NCI-H2227 (cell line): ENCODE measurements around the gene WFIKKN1.

Experiments used
- DNase-seq: peaks from one replicate; lab custom pipeline; 2025; ENCODE audit not compliant: unreplicated experiment; lab: John Stamatoyannopoulos, UW

WFIKKN1 gene

DNA sequence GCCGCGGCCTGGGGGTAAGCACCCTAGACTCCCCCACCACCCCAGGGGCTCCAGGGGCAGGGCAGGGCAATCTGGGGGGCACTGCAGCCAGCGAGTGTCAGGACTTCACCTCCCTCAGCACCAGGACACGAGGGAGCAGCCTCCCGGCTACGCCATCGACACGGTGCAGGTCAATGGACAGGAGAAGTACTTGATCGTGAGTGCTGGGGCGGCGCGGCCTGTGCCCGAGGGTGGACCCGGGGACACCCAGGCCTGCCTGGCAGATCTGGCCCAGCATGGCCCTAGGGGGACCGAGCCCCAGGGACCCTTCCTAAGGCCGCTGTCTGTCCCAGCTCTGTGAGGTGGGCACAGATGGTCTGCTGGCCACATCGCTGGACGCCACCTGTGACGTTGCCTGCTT lies 41.6 kb downstream of the WFIKKN1 start:
- DNase-seq: no peak

DNA sequence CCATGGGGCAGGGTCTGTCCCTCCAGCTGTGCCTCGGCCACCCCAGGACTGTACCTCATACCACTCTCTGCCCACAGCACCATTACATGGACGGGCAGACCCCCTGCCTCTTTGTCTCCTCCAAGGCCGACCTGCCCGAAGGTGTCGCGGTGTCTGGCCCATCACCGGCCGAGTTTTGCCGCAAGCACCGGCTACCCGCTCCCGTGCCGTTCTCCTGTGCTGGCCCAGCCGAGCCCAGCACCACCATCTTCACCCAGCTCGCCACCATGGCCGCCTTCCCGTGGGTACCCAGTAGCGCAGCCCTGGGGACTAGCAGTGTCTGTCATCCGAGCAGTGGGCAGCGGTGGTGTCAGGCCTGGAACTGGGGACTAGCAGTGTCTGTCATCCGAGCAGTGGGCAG lies 42.1 kb downstream of the WFIKKN1 start:
- no peak for DNase-seq

DNA sequence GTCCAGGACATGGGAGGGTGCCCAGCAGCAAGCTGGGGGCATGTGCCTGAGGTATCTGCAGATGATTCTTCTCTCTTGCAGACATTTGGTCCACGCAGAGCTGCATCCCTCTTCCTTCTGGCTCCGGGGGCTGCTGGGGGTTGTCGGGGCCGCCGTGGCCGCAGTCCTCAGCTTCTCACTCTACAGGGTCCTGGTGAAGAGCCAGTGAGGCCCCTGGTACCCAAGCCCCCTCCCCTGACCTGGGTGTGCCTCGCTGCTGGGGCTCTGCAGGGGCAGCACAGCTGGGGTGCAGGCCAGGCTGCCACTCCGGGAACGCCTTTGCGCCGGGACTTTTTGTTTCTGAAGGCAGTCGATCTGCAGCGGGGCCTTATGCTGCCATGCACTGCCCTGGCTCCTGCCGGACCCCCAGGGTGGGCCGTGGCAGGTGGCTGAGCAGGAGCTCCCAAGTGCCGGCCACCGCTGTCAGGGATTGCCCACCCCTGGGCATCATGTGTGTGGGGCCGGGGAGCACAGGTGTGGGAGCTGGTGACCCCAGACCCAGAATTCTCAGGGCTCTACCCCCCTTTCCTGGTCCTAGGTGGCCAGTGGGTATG lies 42.7 kb downstream of the WFIKKN1 start:
- DNase-seq: no peak

DNA sequence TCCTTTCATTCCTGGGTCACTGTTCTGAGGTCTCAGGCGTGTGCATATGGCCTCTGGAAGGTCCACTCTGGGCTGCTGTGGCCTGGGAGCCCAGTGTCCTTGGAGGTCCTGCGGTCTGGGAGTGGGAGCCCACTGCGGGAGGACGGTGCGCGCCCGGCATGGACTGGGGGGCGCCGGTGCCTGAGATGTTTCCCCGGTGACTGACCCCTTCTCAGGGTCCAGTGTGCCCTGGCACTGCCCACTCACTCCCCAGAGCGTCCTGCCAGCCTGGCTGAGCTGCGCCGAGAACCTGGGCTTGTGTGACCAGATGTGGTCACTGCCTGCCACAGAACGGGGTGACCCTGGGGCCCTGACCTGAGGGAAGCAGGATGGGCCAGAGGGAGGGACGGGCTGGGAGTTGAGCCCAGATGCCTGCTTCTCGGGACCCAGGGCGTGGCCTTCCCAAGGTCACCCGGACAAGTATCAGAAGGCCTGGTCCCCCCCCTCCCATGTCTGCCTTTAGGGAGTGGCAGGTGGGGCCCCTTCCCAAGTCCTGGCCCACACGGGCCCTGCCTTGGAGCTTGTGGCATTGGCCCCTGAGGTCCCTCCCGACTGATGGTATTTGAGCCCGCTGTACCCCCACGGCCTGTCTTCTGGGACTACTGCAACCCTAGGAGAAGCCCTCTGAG lies 43.6 kb downstream of the WFIKKN1 start:
- DNase-seq: no peak

DNA sequence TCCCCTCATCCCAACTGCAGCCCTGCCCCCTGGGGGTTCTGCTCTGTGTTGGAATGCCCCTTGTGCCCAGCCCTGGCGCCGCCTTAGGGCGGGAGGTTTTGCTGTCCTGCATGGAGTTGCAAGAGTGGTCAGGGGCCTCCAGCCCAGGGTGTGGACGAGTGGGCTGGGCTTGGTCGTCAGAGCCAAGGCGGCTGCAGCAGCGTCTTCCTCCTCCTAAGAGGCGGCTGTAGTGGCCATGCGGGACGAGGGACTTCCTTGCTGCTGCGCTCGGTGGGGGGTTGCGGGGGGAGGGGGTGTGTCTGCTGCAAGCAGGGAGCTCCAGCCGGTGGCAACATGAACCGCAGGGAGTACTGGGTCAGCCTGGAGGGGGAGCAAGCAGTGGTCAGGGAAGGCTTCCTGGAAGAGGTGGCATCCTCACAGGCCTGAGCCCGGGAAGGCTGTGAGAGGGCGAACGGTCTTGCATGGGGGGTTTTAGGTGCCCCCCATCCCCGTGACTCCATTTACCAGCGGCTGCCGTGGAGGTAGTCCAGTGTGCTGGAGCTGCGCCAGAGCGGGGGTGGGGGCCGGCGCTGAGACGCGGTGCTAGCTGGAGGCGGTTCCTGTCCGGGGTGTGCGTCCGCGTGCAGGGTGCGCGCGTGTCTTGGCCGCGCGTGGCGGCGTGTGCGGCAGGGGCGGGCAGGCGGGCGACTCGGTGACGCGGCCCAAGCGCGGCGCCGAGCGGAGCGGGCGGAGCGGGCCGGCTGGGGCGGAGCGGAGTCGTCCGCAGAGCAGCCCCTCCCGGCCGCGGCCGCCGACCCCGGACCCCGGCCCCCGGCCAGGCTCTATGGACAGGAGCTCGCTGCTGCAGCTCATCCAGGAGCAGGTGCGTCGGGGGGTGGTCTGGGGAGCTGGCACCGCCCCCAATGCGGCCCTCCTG lies 44.4 kb downstream of the WFIKKN1 start, which contains the start of gene RHBDL1:
Gene RHBDL1, plus strand, starts transcription at position 704 of the 916 bp plus-strand sequence. Its CDS starts 120 bp downstream, at position 824.
- DNase-seq: peak; percentile 47

DNA sequence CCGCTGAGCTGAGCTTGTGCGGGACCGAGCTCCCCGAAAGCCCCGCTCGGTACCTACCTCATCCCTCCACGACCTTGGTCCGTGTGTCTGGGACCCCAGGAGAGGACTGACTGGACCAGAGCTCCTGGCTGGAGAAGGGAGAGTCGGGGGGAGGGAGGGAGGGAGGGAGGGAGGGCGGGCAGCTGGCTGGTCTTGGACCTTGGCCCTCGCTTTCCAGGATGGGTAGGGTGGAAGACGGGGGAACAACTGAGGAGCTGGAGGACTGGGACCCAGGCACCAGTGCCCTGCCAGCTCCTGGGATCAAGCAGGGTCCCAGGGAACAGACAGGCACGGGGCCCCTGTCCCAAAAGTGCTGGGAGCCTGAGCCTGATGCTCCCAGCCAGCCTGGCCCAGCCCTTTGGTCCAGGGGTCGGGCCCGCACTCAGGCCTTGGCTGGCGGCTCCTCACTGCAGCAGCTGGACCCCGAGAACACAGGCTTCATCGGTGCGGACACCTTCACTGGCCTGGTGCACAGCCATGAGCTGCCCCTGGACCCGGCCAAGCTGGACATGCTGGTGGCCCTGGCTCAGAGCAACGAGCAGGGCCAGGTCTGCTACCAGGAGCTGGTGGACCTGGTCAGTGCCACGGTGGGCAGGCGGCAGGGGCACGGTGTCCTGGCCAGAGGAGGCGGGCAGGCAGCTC lies 45.2 kb downstream of the WFIKKN1 start:
- no peak for DNase-seq

DNA sequence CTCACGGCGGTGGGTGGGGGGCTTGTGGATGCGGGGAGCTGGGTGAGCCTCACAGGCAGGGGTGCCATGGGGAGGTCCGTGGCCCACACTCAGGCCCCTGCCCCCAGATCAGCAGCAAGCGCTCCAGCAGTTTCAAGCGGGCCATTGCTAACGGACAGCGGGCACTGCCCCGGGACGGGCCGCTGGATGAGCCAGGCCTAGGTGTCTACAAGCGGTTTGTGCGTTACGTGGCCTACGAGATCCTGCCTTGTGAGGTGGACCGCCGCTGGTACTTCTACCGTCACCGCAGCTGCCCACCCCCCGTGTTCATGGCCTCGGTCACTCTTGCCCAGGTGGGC lies 45.7 kb downstream of the WFIKKN1 start:
- DNase-seq: no peak

DNA sequence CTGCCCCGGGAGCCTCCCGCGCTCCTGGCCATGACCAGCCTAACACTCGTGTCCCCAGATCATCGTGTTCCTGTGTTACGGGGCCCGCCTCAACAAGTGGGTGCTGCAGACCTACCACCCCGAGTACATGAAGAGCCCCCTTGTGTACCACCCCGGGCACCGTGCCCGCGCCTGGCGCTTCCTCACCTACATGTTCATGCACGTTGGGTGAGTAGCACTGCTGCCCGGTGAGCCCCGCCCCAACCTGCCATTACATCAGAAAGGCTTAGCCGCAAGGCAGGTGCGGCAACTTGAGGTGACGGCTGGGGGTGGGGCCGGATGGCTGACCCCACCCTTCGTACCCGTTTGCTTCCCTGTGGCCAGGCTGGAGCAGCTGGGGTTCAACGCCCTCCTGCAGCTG lies 46.1 kb downstream of the WFIKKN1 start:
- no peak for DNase-seq

DNA sequence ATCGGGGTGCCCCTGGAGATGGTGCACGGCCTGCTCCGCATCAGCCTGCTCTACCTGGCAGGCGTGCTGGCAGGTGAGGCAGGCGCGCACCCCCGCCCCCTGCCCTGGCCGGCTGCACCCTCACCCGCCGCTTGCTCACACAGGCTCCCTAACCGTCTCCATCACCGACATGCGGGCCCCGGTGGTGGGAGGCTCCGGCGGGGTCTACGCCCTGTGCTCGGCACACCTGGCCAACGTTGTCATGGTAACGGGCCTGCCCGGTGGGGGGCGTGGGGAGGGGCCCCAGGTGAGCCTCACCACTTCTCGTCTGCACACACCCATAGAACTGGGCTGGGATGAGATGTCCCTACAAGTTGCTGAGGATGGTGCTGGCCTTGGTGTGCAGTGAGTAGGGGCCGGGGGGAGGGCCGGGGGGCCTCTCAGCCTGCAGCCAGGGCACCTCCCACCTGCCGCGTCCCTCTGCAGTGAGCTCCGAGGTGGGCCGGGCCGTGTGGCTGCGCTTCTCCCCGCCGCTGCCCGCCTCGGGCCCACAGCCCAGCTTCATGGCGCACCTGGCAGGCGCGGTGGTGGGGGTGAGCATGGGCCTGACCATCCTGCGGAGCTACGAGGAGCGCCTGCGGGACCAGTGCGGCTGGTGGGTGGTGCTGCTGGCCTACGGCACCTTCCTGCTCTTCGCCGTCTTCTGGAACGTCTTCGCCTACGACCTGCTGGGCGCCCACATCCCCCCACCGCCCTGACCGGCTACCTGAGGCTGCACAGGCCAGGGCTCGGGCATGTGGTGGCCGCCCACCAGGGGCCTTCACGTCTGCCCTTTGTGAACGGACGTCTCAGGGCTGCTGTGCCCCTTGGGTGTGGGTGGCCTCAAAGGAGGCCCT lies 46.8 kb downstream of the WFIKKN1 start:
- DNase-seq: peak; percentile 34

DNA sequence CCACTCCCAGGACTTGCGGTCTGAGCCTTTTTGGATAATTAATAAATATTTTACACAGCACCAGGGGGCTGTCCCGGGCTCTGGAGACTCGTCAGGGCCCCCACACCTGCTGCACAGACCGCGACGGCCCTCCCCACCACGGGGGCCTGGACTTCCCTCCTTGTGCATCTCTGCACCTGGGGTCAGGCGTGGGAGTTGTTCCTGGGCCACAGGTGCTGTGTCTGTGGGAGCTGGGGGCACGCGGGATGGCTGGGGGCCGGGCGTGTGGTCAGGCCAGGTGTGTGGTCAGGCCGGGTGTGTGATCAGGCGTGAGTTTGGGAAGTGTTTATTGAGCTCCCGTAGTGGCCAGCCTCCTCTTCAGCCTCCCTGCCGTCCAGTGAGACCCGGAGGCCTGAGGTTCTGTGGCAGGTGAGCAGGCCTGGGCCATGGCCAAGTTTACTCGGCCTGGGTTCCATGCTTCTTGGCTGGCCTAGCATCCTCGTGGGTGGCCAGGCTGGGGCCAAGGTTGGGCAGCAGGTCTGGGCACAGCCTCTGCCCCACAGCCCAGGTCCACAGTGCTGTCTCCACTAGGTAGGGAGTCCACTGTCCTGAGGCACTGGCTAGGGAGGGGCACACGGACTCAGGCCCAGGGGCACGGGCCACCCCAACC lies 47.5 kb downstream of the WFIKKN1 start:
- no peak for DNase-seq

DNA sequence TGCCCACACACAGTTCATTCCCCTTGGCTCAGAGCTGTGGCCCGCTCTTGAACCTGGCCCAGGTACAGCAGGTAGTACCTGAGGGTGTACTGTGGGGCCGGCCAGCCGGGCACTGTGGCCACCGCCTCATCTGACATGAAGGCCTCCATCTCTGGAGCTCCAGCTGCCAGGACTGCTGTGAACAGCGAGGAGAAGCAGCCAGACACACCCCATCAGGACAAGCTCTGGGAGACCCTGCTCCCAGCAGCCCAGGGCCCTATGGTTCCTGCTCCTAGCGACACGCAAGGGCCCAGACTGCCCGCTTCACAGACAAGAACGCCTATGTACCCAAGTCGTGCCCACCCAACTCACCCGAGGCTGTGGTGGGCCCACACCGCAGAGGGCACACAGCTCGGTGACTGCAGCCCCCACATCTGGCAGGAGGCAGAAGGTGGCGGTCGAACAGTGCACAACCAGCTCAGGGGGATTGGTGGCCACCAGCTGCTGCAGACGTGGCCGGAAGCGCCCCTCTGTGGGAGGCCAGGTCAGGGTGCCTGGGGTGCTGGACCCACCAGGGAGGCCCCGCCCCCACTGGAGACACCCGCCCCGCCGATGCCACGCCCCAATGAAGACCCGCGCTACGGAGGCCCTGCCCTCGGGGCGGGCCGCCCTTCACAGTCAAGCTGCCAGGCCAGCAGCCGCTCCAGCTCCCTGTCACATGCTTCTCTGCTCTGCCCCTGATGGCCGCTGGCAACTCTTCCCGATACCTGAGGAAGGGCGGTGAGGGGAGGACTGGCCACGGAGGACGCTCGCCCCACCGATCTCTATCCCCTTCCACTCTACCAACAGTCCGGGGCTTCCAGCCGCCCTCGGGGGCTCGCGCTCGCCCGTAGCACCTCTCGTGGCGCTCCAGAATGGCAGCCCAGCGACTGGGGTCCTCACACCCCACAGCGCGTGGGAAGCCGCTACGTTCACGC lies 48.4 kb downstream of the WFIKKN1 start:
- DNase-seq: peak; percentile 90

DNA sequence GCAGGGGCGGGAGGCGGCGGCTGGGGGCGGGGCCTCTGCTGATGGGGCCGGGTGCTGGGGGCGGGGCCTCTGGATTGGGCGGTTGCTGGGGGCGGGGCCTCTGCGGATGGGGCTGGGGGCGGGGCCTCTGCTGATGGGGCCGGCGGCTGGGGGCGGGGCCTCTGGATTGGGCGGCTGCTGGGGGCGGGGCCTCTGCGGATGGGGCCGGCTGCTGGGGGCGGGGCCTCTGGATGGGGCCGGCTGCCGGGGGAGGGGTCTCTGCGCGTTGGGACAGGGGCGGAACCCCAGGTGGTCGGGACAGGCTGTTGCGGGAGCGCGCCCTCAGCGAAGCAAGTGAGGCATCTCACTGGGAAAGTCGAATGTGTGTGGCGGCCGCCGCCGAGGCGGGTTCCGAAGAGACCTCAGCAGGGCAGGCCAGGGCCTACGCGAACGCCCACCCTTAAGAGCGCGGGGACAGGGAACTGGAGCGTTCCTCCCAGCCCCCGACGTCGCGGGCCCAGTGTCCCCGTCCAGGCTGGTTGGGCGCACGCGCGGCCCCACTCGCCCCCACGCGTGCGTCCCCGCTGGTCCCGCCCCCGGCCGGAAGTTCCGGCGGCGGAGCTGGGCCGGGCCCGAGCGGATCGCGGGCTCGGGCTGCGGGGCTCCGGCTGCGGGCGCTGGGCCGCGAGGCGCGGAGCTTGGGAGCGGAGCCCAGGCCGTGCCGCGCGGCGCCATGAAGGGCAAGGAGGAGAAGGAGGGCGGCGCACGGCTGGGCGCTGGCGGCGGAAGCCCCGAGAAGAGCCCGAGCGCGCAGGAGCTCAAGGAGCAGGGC lies 49.2 kb downstream of the WFIKKN1 start, which contains the start of gene STUB1:
Gene STUB1, plus strand, starts transcription at position 597 of the 811 bp plus-strand sequence. Its CDS starts 116 bp downstream, at position 713.
- DNase-seq: peak; percentile 96

DNA sequence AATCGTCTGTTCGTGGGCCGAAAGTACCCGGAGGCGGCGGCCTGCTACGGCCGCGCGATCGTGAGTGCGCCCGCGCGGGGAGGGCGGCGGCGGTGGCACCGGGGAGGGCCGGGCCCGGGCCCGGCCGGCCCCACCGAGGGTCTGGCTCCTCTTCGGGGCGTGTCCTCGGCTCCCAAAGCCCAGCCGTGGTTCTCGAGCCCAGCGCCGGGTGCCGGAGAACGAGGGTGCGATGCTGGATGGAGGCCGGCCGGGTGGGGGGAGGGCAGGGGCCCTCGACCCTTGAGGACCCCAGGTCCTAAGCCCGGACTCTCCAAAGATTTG lies 49.8 kb downstream of the WFIKKN1 start:
- DNase-seq: no peak

DNA sequence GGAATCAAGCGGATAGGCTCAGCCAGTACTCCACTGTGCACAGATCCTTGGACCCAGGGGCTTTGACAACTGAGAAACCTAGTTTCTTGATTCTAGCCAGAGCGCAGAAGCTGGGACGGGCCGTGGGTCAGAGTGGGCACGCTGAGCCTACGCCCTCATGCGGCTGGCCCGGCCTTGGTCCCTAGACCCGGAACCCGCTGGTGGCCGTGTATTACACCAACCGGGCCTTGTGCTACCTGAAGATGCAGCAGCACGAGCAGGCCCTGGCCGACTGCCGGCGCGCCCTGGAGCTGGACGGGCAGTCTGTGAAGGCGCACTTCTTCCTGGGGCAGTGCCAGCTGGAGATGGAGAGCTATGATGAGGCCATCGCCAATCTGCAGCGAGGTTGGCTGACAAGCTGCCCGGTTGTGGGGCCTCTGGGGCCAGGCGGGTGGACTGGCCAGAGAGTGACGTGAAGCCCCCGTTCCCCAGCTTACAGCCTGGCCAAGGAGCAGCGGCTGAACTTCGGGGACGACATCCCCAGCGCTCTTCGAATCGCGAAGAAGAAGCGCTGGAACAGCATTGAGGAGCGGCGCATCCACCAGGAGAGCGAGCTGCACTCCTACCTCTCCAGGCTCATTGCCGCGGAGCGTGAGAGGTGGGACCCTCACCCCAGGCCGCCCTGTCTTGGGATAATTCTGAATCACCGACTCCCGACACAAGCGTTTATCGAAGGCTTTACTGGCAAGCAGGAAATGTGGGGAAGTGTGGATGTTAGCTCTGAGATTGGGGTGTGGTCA lies 50.4 kb downstream of the WFIKKN1 start:
- DNase-seq: peak; percentile 48

DNA sequence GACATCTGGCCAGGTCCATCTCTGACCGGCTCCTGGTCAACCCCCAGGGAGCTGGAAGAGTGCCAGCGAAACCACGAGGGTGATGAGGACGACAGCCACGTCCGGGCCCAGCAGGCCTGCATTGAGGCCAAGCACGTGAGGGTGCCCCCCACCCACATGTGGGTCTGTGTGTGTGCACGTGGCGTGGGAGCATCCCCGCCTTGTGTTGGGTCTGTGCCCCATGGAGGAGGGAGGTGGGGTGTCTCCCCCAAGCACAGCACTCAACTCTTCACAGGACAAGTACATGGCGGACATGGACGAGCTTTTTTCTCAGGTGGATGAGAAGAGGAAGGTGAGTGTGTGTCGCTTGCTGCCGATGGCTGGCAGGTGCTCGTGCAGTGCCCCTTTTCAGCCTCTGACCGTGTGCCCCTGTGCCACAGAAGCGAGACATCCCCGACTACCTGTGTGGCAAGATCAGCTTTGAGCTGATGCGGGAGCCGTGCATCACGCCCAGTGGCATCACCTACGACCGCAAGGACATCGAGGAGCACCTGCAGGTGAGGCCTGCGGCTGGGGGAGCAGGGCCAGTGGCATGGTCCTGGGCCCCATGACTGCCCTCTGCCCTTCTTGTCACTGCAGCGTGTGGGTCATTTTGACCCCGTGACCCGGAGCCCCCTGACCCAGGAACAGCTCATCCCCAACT lies 51.1 kb downstream of the WFIKKN1 start:
- DNase-seq: no peak

DNA sequence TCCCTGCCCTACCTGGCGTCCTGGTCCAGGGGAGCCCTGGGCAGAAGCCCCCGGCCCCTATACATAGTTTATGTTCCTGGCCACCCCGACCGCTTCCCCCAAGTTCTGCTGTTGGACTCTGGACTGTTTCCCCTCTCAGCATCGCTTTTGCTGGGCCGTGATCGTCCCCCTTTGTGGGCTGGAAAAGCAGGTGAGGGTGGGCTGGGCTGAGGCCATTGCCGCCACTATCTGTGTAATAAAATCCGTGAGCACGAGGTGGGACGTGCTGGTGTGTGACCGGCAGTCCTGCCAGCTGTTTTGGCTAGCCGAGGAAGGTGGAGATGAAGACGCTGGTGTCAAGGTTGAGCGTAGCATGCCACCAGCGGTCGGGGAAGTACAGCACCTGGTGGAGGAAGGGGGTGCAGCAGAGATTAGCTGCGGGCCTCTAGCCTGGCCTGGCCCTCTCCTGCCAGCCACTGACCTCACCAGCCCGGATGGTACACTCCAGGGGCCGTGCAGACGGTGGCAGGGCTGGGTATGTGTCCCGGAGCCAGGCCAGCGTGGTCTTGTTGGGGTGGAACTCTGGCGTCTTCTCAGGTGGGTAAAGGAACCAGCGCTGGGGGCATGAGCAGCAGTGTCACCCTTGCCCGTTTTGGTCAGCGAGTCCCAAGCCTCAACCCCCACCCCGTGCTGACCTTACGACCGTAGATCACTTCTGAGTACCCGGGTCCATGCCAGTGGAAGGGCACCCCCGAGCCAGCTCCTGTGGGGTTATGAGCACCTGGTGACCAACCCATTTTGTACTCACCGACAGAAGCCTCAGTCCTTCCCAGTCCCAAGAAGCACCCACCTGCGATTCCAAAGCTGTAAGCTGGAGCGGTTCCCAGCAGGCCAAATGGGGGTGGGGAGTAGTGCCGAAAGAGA lies 52.0 kb downstream of the WFIKKN1 start:
- DNase-seq: no peak
